Mesendoderm (in vitro differentiated cells): ENCODE data around the gene GPR108.
"Not testable (repeated sequence)": the region's sequence is repeated elsewhere in the genome, so short reads cannot be mapped to it uniquely, and the experiment has no call there.

ENCODE experiments used
- DNase-seq: peaks from one replicate; pipeline ENCODE4 v3.0.0; 2013
- H2AK5ac ChIP-seq: 2 replicates; pipeline ENCODE4 v1.6.1; 2013; ENCODE audit warnings: low read length, inconsistent platforms
- H2BK120ac ChIP-seq: 2 replicates; pipeline ENCODE4 v1.6.1; 2013; ENCODE audit warnings: low read depth, mild to moderate bottlenecking, low read length, moderate library complexity, mixed read lengths
- H2BK15ac ChIP-seq: replicated peaks from 2 replicates; pipeline ENCODE4 v1.6.1; 2013; ENCODE audit warnings: low read depth, mild to moderate bottlenecking, moderate library complexity
- H2BK5ac ChIP-seq: 2 replicates; pipeline ENCODE4 v1.6.1; 2013; ENCODE audit warnings: low read length, inconsistent platforms
- H3K18ac ChIP-seq: 2 replicates; pipeline ENCODE4 v1.6.1; 2013; ENCODE audit warnings: mild to moderate bottlenecking, low read length, mixed read lengths
- H3K23ac ChIP-seq: one replicate; pipeline ENCODE4 v1.6.1; 2013; ENCODE audit warnings: low read length
- H3K27ac ChIP-seq: 2 replicates; pipeline ENCODE4 v1.5.1; 2013; ENCODE audit warnings: low read depth, mild to moderate bottlenecking, inconsistent platforms, low read length, moderate library complexity
- H3K27me3 ChIP-seq: 2 replicates; pipeline ENCODE4 v1.6.1; 2013; ENCODE audit warnings: low read length, control low read depth, mild to moderate bottlenecking, inconsistent platforms; ENCODE audit not compliant: insufficient read depth, poor library complexity
- H3K36me3 ChIP-seq: 2 replicates; pipeline ENCODE4 v1.6.1; 2013; ENCODE audit warnings: low read length, inconsistent platforms; ENCODE audit not compliant: control insufficient read depth, insufficient read depth
- H3K4ac ChIP-seq: one replicate; pipeline ENCODE4 v1.6.1; 2013; ENCODE audit warnings: low read depth, mild to moderate bottlenecking, low read length, moderate library complexity
- H3K4me1 ChIP-seq: 2 replicates; pipeline ENCODE4 v1.6.1; 2013; ENCODE audit warnings: low read depth, low read length, inconsistent platforms; ENCODE audit not compliant: control insufficient read depth
- H3K4me2 ChIP-seq: 2 replicates; pipeline ENCODE4 v1.6.1; 2013; ENCODE audit warnings: low read length
- H3K4me3 ChIP-seq: 2 replicates; pipeline ENCODE4 v1.5.1; 2013; ENCODE audit warnings: mild to moderate bottlenecking, low read length
- H3K56ac ChIP-seq: one replicate; pipeline ENCODE4 v1.6.1; 2013; ENCODE audit warnings: low read length
- H3K79me1 ChIP-seq: 2 replicates; pipeline ENCODE4 v1.6.1; 2013; ENCODE audit warnings: low read length, inconsistent platforms
- H3K79me2 ChIP-seq: 2 replicates; pipeline ENCODE4 v1.6.1; 2013; ENCODE audit warnings: mild to moderate bottlenecking, low read length; ENCODE audit not compliant: control insufficient read depth, insufficient read depth
- H3K9ac ChIP-seq: 2 replicates; pipeline ENCODE4 v1.6.1; 2013; ENCODE audit warnings: low read length, inconsistent platforms
- H4K5ac ChIP-seq: one replicate; pipeline ENCODE4 v1.6.1; 2013; ENCODE audit warnings: low read length
- H4K8ac ChIP-seq: one replicate; pipeline ENCODE4 v1.6.1; 2013; ENCODE audit warnings: low read depth, mild to moderate bottlenecking, control low read depth, low read length, moderate library complexity
- WGBS: extraction: QIAGEN DNeasy Blood & Tissue Kit; methylation state at CpG from one replicate; pipeline ENCODE4 v1.1.7; 2013; ENCODE audit warnings: low lambda C conversion rate, missing lambda C conversion rate; ENCODE audit not compliant: insufficient coverage; ENCODE audit errors: extremely low coverage; 5-methylcytosine and 5-hydroxymethylcytosine counted together

The GPR108 gene

GRCh38 chr19:6774821-6775707 lies 37.7 kb upstream of the GPR108 start:
- Histone ChIP-seq H4K5ac (no peak overlapping the region), H2BK120ac (no peak overlapping the region), H2BK15ac (no peak overlapping the region), H3K23ac (no peak overlapping the region), H3K4me2 (no peak overlapping the region), H3K4me3 (no peak overlapping the region), H4K8ac (no peak overlapping the region), H3K18ac (no peak overlapping the region), H3K36me3 (no peaks in the 10 kb centered on the region), H3K9ac (no peak overlapping the region), H2AK5ac (no peak overlapping the region), H2BK5ac (no peak overlapping the region), H3K27me3 (no peaks in the 10 kb centered on the region), H3K27ac (no peak overlapping the region), H3K4ac (no peak overlapping the region), H3K4me1 (no peaks in the 10 kb centered on the region), H3K79me2 (no peaks in the 10 kb centered on the region), H3K79me1 (no peaks in the 10 kb centered on the region), H3K56ac (no peak overlapping the region)
- no peak for DNase-seq
- no CpG with 5 or more reads among the region's 11 CpGs for WGBS

- no peaks in the 10 kb centered on the region for H3K79me2 ChIP-seq
- H3K4me1 ChIP-seq: no peaks in the 10 kb centered on the region
- no peaks in the 10 kb centered on the region for H3K36me3 ChIP-seq
- WGBS: no CpG with 5 or more reads among the region's 8 CpGs
- H4K5ac ChIP-seq: no peak overlapping the region
- no peak overlapping the region for H3K4ac ChIP-seq
- H3K23ac ChIP-seq: no peak overlapping the region
- H3K18ac ChIP-seq: no peak overlapping the region
- no peaks in the 10 kb centered on the region for H3K27me3 ChIP-seq
- no peak overlapping the region for H2BK120ac ChIP-seq
- no peak overlapping the region for H3K9ac ChIP-seq
- H3K4me3 ChIP-seq: no peak overlapping the region
- no peak overlapping the region for H3K4me2 ChIP-seq
- H3K79me1 ChIP-seq: no peaks in the 10 kb centered on the region
- H3K27ac ChIP-seq: no peak overlapping the region
- no peak overlapping the region for H3K56ac ChIP-seq
- no peak overlapping the region for H4K8ac ChIP-seq
- DNase-seq: no peak
- no peak overlapping the region for H2AK5ac ChIP-seq
- H2BK15ac ChIP-seq: no peak overlapping the region
- no peak overlapping the region for H2BK5ac ChIP-seq
These were observed 36.0 kb upstream of the GPR108 start for GRCh38 chr19:6773323-6773931.

GRCh38 chr19:6772866-6773322 lies 35.5 kb upstream of the GPR108 start:
- H3K27ac ChIP-seq: no peak overlapping the region
- no peak overlapping the region for H4K5ac ChIP-seq
- H3K79me1 ChIP-seq: no peaks in the 10 kb centered on the region
- H4K8ac ChIP-seq: no peak overlapping the region
- H3K4me2 ChIP-seq: no peak overlapping the region
- H2BK5ac ChIP-seq: no peak overlapping the region
- no peaks in the 10 kb centered on the region for H3K36me3 ChIP-seq
- no peak overlapping the region for H2BK120ac ChIP-seq
- no peaks in the 10 kb centered on the region for H3K27me3 ChIP-seq
- no peak overlapping the region for H3K4me3 ChIP-seq
- no peak overlapping the region for H3K9ac ChIP-seq
- H2AK5ac ChIP-seq: no peak overlapping the region
- no peak overlapping the region for H3K18ac ChIP-seq
- H2BK15ac ChIP-seq: no peak overlapping the region
- DNase-seq: no peak
- WGBS: no CpG with 5 or more reads among the region's 14 CpGs
- no peak overlapping the region for H3K4ac ChIP-seq
- H3K79me2 ChIP-seq: no peaks in the 10 kb centered on the region
- no peak overlapping the region for H3K56ac ChIP-seq
- no peak overlapping the region for H3K23ac ChIP-seq
- no peaks in the 10 kb centered on the region for H3K4me1 ChIP-seq

- no peak within 1 kb of the TSS for H3K56ac ChIP-seq
- H3K9ac ChIP-seq: no peak within 1 kb of the TSS
- H3K36me3 ChIP-seq: no peaks in the 10 kb centered on the region
- H3K23ac ChIP-seq: no peak within 1 kb of the TSS
- no peak within 1 kb of the TSS for H2BK15ac ChIP-seq
- no peak within 1 kb of the TSS for H3K4me2 ChIP-seq
- no peak within 1 kb of the TSS for H3K4ac ChIP-seq
- no peak within 1 kb of the TSS for H2BK5ac ChIP-seq
- no peaks in the 10 kb centered on the region for H3K27me3 ChIP-seq
- no peak within 1 kb of the TSS for H3K18ac ChIP-seq
- no peaks in the 10 kb centered on the region for H3K4me1 ChIP-seq
- no peak for DNase-seq
- WGBS: no CpG with 5 or more reads among the region's 25 CpGs
- no peak within 1 kb of the TSS for H3K4me3 ChIP-seq
- no peaks in the 10 kb centered on the region for H3K79me1 ChIP-seq
- no peak within 1 kb of the TSS for H4K8ac ChIP-seq
- no peak within 1 kb of the TSS for H2BK120ac ChIP-seq
- H4K5ac ChIP-seq: no peak within 1 kb of the TSS
- no peaks in the 10 kb centered on the region for H3K79me2 ChIP-seq
- no peak within 1 kb of the TSS for H3K27ac ChIP-seq
- no peak within 1 kb of the TSS for H2AK5ac ChIP-seq
These were observed 34.9 kb upstream of the GPR108 start, which contains the start of gene VAV1 for GRCh38 chr19:6772028-6772865. Gene VAV1, plus strand, starts transcription at chr19:6772708. Its CDS starts 100 bp downstream, at chr19:6772808.

- H3K79me2 ChIP-seq, H4K5ac ChIP-seq, H3K4me1 ChIP-seq, H3K27ac ChIP-seq, H3K36me3 ChIP-seq, H3K9ac ChIP-seq, H2BK5ac ChIP-seq, H3K4me3 ChIP-seq, H3K56ac ChIP-seq, H3K18ac ChIP-seq, H3K4me2 ChIP-seq, H2AK5ac ChIP-seq, H4K8ac ChIP-seq, H3K79me1 ChIP-seq, H3K4ac ChIP-seq, DNase-seq, H2BK15ac ChIP-seq, H3K27me3 ChIP-seq, H2BK120ac ChIP-seq, H3K23ac ChIP-seq: not testable (repeated sequence)
- WGBS: no CpG with 5 or more reads among the region's 7 CpGs
These were observed 34.3 kb upstream of the GPR108 start for GRCh38 chr19:6771648-6772027.
